GM18909 (cell line): ENCODE data around the gene RANBP10.
A peak's percentile ranks its signal among the peaks of the same experiment; 100 is the strongest.
"Not testable (repeated sequence)": the region's sequence is repeated elsewhere in the genome, so short reads cannot be mapped to it uniquely, and the experiment has no call there.

Source experiments
- ATAC-seq: cut with Tn5 transposase; IDR thresholded peaks from one replicate; pipeline ENCODE4 v1.9.1; 2021; ENCODE audit warnings: mild to moderate bottlenecking; ENCODE audit not compliant: unreplicated experiment, poor library complexity

Gene RANBP10

GRCh38 chr16:67806428-67807147 lies at the start of gene RANBP10, which contains the start of gene TSNAXIP1:
Gene RANBP10, minus strand, starts transcription at chr16:67806560. Its CDS starts 24 bp downstream, at chr16:67806536.
Gene TSNAXIP1, plus strand, starts transcription at chr16:67806889. Its CDS starts 261 bp downstream, at chr16:67807150.
- peak; percentile 92 for ATAC-seq

GRCh38 chr16:67855789-67856188 lies 49.4 kb upstream of the RANBP10 start:
- no peak for ATAC-seq

GRCh38 chr16:67853670-67854069 lies 47.3 kb upstream of the RANBP10 start:
- ATAC-seq, result no peak

- no peak for ATAC-seq
Measured at GRCh38 chr16:67848118-67848517, 41.8 kb upstream of the RANBP10 start.

GRCh38 chr16:67847064-67847861 lies 40.9 kb upstream of the RANBP10 start, which contains the start of gene CENPT:
Gene CENPT, minus strand, starts transcription at chr16:67847693. Its CDS starts 13,834 bp downstream, at chr16:67833859.
- ATAC-seq, result peak; percentile 41

- ATAC-seq, result peak; percentile 61
Measured at GRCh38 chr16:67846320-67847063, 40.1 kb upstream of the RANBP10 start, which contains the start of gene NUTF2. Gene NUTF2, plus strand, starts transcription at chr16:67846933. Its CDS starts 18,198 bp downstream, at chr16:67865131.

GRCh38 chr16:67846063-67846319 lies 39.6 kb upstream of the RANBP10 start:
- ATAC-seq, result no peak

- no peak for ATAC-seq
Measured at GRCh38 chr16:67845291-67846062, 39.1 kb upstream of the RANBP10 start.

GRCh38 chr16:67844497-67844896 lies 38.1 kb upstream of the RANBP10 start:
- no peak for ATAC-seq

GRCh38 chr16:67843343-67843765 lies 37.0 kb upstream of the RANBP10 start:
- ATAC-seq, result no peak

GRCh38 chr16:67842509-67843342 lies 36.4 kb upstream of the RANBP10 start:
- peak; percentile 6 for ATAC-seq

GRCh38 chr16:67841816-67842508 lies 35.6 kb upstream of the RANBP10 start, which contains the start of gene THAP11:
Gene THAP11, plus strand, starts transcription at chr16:67842320. Its CDS starts 235 bp downstream, at chr16:67842555.
- ATAC-seq, result peak; percentile 54

GRCh38 chr16:67841198-67841815 lies 34.9 kb upstream of the RANBP10 start:
- no peak for ATAC-seq

GRCh38 chr16:67837811-67838210 lies 31.5 kb upstream of the RANBP10 start:
- ATAC-seq, result no peak

- not testable (repeated sequence) for ATAC-seq
Measured at GRCh38 chr16:67837190-67837589, 30.8 kb upstream of the RANBP10 start.

GRCh38 chr16:67834242-67834614 lies 27.9 kb upstream of the RANBP10 start:
- ATAC-seq, result no peak

GRCh38 chr16:67833415-67834241 lies 27.3 kb upstream of the RANBP10 start:
- peak; percentile 90 for ATAC-seq
